Spleen (tissue), 7 donors: Measurements from ENCODE around the gene LTB4R2.

Experiments
- POLR2A ChIP-seq, 3 donors: fragments of 450-650 bp; IDR thresholded peaks; one replicate each; pipeline ENCODE4 v1.5.1; 2017; ENCODE audit warnings: antibody characterized with exemption in 3 of 3, mild to moderate bottlenecking in 1 of 3
- POLR2AphosphoS5 ChIP-seq, 3 donors: sonication (generic); formaldehyde crosslinking; IDR thresholded peaks; one replicate each; pipeline ENCODE4 v1.5.1; 2017; ENCODE audit warnings: antibody characterized with exemption in 3 of 3
- TF ChIP-seq, protein P1 (sequence below), 11 experiments: fragments of 200-600 bp in 7 of 11; fragments of 450-650 bp in 4 of 11; sonication (generic) in 4 of 11; IDR thresholded peaks in 8 of 11; conservative IDR thresholded peaks in 3 of 11; 1 replicate in 7 of 11; 2 replicates in 4 of 11; pipeline versions ENCODE4 v1.4.0 to v1.8.0; 2016 to 2021; ENCODE audit warnings: antibody characterized with exemption in 11 of 11, inconsistent platforms in 4 of 11, mild to moderate bottlenecking in 1 of 11
- donor health status: DM: no; HTN: no; CAD: no; lungs with moderate emphysema.
- donor health status: DM: no; HTN: no; CAD: no.
- donor health status: DM: no; HTN: no; CAD: no.

DNA sequence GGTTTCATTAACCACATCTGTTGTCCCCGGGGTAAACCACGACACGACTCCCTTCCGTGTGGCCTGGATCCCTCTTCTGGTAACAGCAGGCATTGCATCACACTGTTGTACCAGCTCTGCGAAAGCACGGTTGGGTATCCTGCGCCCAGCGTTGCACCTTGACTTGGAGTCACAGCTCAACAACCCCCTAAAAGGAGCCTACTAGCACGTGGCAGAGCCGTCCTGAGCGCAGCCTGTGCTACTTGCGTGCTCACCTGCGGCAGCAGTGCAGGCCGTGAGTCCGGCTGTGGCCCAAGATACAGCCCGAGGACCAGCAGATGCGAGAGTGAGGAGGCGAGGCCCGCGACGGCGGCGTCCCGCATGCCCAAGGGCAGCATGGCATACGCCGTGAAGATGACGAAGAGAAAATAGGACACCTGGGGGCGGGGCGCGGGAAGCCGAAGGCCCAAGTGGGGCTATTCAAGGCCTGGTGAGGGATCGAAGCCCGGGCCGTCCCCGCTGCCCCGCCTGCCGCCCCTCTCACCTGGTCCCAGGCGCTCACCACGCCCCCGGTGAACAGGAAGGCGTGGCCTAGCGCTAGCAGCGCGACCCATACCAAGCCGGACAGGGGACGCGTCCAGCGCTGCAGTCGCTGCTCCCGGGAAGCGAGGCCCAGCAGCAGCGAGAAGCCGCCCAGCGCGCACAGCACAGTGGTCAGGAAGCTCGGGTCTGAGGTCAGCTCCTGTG, 22.5 kb downstream of the LTB4R2 start:
- TF ChIP-seq, protein P1, sequence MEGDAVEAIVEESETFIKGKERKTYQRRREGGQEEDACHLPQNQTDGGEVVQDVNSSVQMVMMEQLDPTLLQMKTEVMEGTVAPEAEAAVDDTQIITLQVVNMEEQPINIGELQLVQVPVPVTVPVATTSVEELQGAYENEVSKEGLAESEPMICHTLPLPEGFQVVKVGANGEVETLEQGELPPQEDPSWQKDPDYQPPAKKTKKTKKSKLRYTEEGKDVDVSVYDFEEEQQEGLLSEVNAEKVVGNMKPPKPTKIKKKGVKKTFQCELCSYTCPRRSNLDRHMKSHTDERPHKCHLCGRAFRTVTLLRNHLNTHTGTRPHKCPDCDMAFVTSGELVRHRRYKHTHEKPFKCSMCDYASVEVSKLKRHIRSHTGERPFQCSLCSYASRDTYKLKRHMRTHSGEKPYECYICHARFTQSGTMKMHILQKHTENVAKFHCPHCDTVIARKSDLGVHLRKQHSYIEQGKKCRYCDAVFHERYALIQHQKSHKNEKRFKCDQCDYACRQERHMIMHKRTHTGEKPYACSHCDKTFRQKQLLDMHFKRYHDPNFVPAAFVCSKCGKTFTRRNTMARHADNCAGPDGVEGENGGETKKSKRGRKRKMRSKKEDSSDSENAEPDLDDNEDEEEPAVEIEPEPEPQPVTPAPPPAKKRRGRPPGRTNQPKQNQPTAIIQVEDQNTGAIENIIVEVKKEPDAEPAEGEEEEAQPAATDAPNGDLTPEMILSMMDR (IDR thresholded peaks at IDR 0.05 in 8 of 11, conservative IDR thresholded peaks at IDR 0.05 in 3 of 11) = peak; percentile 80 to 95 (median 93)
- TF ChIP-seq POLR2A (IDR thresholded peaks at IDR 0.05) (no peak), POLR2AphosphoS5 (IDR thresholded peaks at IDR 0.05) (peak; percentile 57 to 76 (median 73))
